H1 (cell line): ENCODE data around the gene ATP6V1A.

Experiments used
- CBX8 ChIP-seq: fragments of 300-800, 300-1000 bp; sonication (generic); IDR thresholded peaks from 2 replicates; pipeline ENCODE4 v1.7.1; 2016; ENCODE audit warnings: low read depth, low read length, borderline replicate concordance
- CHD1 ChIP-seq: IDR thresholded peaks from 2 replicates; pipeline ENCODE4 v1.6.1; 2012; ENCODE audit warnings: low read depth, low read length, improper control_type of control experiment
- EP300 ChIP-seq, 2 experiments: IDR thresholded peaks; 1 replicate in 1 of 2; 2 replicates in 1 of 2; pipeline ENCODE4 v1.6.1; 2011 to 2012; ENCODE audit warnings: low read depth in 2 of 2, low read length in 2 of 2, mild to moderate bottlenecking in 2 of 2, borderline replicate concordance in 1 of 2, inconsistent platforms in 1 of 2, moderate library complexity in 1 of 2
- FOSL1 ChIP-seq: IDR thresholded peaks from 2 replicates; pipeline ENCODE4 v1.6.1; 2011; ENCODE audit warnings: mild to moderate bottlenecking, low read depth, low read length, moderate library complexity; ENCODE audit not compliant: insufficient read depth
- NRF1 ChIP-seq: IDR thresholded peaks from 2 replicates; pipeline ENCODE4 v1.6.1; 2011; ENCODE audit warnings: mild to moderate bottlenecking, low read depth, low read length, improper control_type of control experiment
- POLR2A ChIP-seq, 2 experiments: IDR thresholded peaks; 1 replicate in 1 of 2; 2 replicates in 1 of 2; pipeline ENCODE4 v1.6.1; 2011; ENCODE audit warnings: low read depth in 2 of 2, low read length in 2 of 2, mild to moderate bottlenecking in 2 of 2; ENCODE audit errors: control extremely low read depth in 1 of 2
- RFX5 ChIP-seq: IDR thresholded peaks from 2 replicates; pipeline ENCODE4 v1.6.1; 2011; ENCODE audit warnings: low read depth, low read length, improper control_type of control experiment, borderline replicate concordance
- TF ChIP-seq, protein P1 (sequence below), 3 experiments: IDR thresholded peaks; 1 replicate in 2 of 3; 2 replicates in 1 of 3; pipeline versions ENCODE4 v1.5.1 to v1.6.1; 2011; ENCODE audit warnings: low read length in 3 of 3, mild to moderate bottlenecking in 3 of 3, inconsistent platforms in 2 of 3, low read depth in 1 of 3, moderate library complexity in 1 of 3; ENCODE audit not compliant: insufficient read depth in 1 of 3; ENCODE audit errors: control extremely low read depth in 1 of 3
- TF ChIP-seq, protein P2 (sequence below): IDR thresholded peaks from 2 replicates; pipeline ENCODE4 v1.6.1; 2011; ENCODE audit warnings: low read length, improper control_type of control experiment
- TF ChIP-seq, protein P3 (sequence below): IDR thresholded peaks from 2 replicates; pipeline ENCODE4 v1.6.1; 2012; ENCODE audit warnings: inconsistent platforms

DNA sequence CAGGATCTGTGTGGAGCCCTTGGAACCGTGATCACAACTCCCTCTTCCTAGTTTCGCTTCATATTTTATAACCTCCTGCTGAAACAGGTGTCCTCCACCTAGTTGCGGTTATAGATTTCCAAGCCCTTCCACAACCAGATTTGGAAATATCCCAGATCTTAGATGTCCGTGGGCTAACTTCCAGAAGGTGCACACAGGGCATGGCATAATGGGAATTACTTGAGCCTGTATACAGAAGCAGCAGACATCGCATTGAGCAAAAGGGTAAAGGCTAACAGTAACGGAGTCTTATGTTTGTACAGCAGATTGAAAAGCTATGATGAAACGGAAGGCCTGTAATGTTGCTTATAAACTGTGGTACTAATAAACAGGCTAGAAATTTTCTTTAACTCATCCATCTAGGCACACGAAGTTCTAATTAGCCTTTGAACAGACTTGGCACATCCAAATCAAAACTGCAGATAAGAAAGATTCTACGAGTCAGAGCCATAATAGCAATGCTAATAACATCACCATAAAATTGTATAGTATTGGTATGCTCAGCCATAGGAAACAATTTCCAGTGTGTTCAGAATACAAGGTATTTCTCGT, 49.2 kb upstream of the ATP6V1A start:
- TF ChIP-seq FOSL1 (no peak), POLR2A (IDR thresholded peaks at IDR 0.05; ENCODE audit: control extremely low read depth in 1 of 2, low read depth in 2 of 2, low read length in 2 of 2) (no peak), RFX5 (no peak), NRF1 (no peak), CBX8 (no peak), EP300 (IDR thresholded peaks at IDR 0.05; ENCODE audit: borderline replicate concordance in 1 of 2, low read depth in 2 of 2, low read length in 2 of 2) (no peak), CHD1 (no peak)
- TF ChIP-seq, protein P1, sequence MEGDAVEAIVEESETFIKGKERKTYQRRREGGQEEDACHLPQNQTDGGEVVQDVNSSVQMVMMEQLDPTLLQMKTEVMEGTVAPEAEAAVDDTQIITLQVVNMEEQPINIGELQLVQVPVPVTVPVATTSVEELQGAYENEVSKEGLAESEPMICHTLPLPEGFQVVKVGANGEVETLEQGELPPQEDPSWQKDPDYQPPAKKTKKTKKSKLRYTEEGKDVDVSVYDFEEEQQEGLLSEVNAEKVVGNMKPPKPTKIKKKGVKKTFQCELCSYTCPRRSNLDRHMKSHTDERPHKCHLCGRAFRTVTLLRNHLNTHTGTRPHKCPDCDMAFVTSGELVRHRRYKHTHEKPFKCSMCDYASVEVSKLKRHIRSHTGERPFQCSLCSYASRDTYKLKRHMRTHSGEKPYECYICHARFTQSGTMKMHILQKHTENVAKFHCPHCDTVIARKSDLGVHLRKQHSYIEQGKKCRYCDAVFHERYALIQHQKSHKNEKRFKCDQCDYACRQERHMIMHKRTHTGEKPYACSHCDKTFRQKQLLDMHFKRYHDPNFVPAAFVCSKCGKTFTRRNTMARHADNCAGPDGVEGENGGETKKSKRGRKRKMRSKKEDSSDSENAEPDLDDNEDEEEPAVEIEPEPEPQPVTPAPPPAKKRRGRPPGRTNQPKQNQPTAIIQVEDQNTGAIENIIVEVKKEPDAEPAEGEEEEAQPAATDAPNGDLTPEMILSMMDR (IDR thresholded peaks at IDR 0.05; ENCODE audit: control extremely low read depth in 1 of 3, insufficient read depth in 1 of 3, low read depth in 1 of 3, low read length in 3 of 3), result no peak
- TF ChIP-seq, protein P2, sequence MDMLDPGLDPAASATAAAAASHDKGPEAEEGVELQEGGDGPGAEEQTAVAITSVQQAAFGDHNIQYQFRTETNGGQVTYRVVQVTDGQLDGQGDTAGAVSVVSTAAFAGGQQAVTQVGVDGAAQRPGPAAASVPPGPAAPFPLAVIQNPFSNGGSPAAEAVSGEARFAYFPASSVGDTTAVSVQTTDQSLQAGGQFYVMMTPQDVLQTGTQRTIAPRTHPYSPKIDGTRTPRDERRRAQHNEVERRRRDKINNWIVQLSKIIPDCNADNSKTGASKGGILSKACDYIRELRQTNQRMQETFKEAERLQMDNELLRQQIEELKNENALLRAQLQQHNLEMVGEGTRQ, result no peak
- TF ChIP-seq, protein P3, sequence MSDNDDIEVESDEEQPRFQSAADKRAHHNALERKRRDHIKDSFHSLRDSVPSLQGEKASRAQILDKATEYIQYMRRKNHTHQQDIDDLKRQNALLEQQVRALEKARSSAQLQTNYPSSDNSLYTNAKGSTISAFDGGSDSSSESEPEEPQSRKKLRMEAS, result no peak
